NB4 (cell line): Measurements from ENCODE around the gene FMO5.

ENCODE experiments used
- MYC ChIP-seq: IDR thresholded peaks from 2 replicates; pipeline ENCODE4 v1.6.1; 2011; ENCODE audit warnings: low read depth, low read length
- POLR2A ChIP-seq: IDR thresholded peaks from 2 replicates; pipeline ENCODE4 v1.6.1; 2011; ENCODE audit warnings: mild to moderate bottlenecking; ENCODE audit not compliant: insufficient read length; ENCODE audit errors: extremely low read depth
- TF ChIP-seq, protein P1 (sequence below): IDR thresholded peaks from one replicate; pipeline ENCODE4 v1.5.1; 2012; ENCODE audit warnings: low read depth, low read length
- TF ChIP-seq, protein P2 (sequence below): IDR thresholded peaks from 2 replicates; pipeline ENCODE4 v1.6.1; 2011; ENCODE audit warnings: low read depth, low read length

DNA sequence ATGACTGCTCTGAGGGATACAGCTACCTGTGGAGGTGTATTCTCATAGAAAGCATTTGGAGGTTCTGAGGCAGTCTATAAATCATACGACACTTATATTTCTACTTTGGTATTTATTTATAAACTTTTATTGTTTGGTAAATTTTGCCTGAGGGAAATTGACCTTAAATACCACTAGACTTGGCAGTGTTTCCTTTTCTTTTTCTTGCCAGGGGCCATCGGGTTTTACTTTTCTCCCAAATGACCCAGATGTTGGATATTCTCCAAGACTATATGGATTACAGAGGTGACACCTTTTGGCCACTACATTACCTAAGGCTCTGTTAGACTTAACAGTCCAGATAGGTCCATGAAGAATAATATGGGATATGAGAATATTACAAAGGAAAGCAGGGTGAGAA is 45.6 kb upstream of the FMO5 start:
- no peak for TF ChIP-seq POLR2A
- TF ChIP-seq, protein P1, sequence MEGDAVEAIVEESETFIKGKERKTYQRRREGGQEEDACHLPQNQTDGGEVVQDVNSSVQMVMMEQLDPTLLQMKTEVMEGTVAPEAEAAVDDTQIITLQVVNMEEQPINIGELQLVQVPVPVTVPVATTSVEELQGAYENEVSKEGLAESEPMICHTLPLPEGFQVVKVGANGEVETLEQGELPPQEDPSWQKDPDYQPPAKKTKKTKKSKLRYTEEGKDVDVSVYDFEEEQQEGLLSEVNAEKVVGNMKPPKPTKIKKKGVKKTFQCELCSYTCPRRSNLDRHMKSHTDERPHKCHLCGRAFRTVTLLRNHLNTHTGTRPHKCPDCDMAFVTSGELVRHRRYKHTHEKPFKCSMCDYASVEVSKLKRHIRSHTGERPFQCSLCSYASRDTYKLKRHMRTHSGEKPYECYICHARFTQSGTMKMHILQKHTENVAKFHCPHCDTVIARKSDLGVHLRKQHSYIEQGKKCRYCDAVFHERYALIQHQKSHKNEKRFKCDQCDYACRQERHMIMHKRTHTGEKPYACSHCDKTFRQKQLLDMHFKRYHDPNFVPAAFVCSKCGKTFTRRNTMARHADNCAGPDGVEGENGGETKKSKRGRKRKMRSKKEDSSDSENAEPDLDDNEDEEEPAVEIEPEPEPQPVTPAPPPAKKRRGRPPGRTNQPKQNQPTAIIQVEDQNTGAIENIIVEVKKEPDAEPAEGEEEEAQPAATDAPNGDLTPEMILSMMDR: no peak
- TF ChIP-seq, protein P2, sequence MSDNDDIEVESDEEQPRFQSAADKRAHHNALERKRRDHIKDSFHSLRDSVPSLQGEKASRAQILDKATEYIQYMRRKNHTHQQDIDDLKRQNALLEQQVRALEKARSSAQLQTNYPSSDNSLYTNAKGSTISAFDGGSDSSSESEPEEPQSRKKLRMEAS: no peak
- TF ChIP-seq MYC: no peak
